B cell (primary cell): ENCODE data around the gene RIN3. TPM values are rescaled to one million over a fixed set of nuclear protein-coding genes. Genes with fewer than 3 reads are reported as not detected.

ENCODE experiments used
- ATAC-seq: fragments of 200-7000 bp; cut with Tn5 transposase; one replicate; pipeline ENCODE4 v1.10.0; 2021; ENCODE audit warnings: low read depth, mild to moderate bottlenecking, moderate number of reproducible peaks, moderate library complexity
- CTCF ChIA-PET: fragments of 350-600 bp; sonication (Branson Sonifier 250); formaldehyde crosslinking; loops from one replicate; lab custom pipeline; 2021; ENCODE audit warnings: antibody characterized with exemption, inconsistent platforms; lab: Charles Lee
- POLR2A ChIA-PET: fragments of 350-600 bp; sonication (Branson Sonifier 250); formaldehyde crosslinking; loops from one replicate; lab custom pipeline; 2021; ENCODE audit warnings: antibody characterized with exemption; lab: Charles Lee
- DNase-seq: peaks from one replicate; pipeline ENCODE4 v3.0.0; 2013
- H2AFZ ChIP-seq: 2 replicates; pipeline ENCODE4 v1.6.1; 2012; ENCODE audit warnings: mild to moderate bottlenecking, low read depth, low read length; ENCODE audit not compliant: insufficient read depth, poor library complexity, severe bottlenecking
- H3K27ac ChIP-seq, 2 donors: 1 replicate in 1 of 2; 2 replicates in 1 of 2; pipeline ENCODE4 v1.5.1; 2012 to 2013; ENCODE audit warnings: low read length in 2 of 2, mild to moderate bottlenecking in 2 of 2, moderate library complexity in 1 of 2
- H3K27me3 ChIP-seq, 4 experiments: fragments of 200-600 bp in 1 of 4; sonication (generic) in 1 of 4; replicated peaks in 1 of 4; 1 replicate in 2 of 4; 2 replicates in 2 of 4; pipeline versions ENCODE4 v1.6.1 to v1.7.0; 2013 to 2016; ENCODE audit warnings: low read length in 3 of 4, mild to moderate bottlenecking in 2 of 4, mixed read lengths in 1 of 4, moderate library complexity in 1 of 4; ENCODE audit not compliant: insufficient read depth in 4 of 4, control insufficient read depth in 3 of 4; ENCODE audit errors: control extremely low read depth in 1 of 4
- H3K36me3 ChIP-seq, 2 experiments: replicated peaks in 1 of 2; 1 replicate in 1 of 2; 2 replicates in 1 of 2; pipeline versions ENCODE4 v1.6.1 to v1.7.1; 2013; ENCODE audit warnings: low read length in 1 of 2; ENCODE audit not compliant: insufficient read depth in 2 of 2, control insufficient read depth in 1 of 2; ENCODE audit errors: control extremely low read depth in 1 of 2, extremely low read depth in 1 of 2
- H3K4me1 ChIP-seq, 2 donors: fragments of 200-600 bp in 1 of 2; sonication (generic) in 1 of 2; 1 replicate in 1 of 2; 2 replicates in 1 of 2; pipeline versions ENCODE4 v1.5.1 to v1.6.1; 2013 to 2017; ENCODE audit warnings: low read length in 2 of 2; ENCODE audit not compliant: control insufficient read depth in 2 of 2, insufficient read depth in 2 of 2
- H3K4me2 ChIP-seq: replicated peaks from 2 replicates; pipeline ENCODE3; 2012; ENCODE audit warnings: mild to moderate bottlenecking, low read depth, low read length; ENCODE audit not compliant: poor library complexity, severe bottlenecking
- H3K4me3 ChIP-seq, 5 experiments: fragments of 200-600 bp in 1 of 5; sonication (generic) in 1 of 5; 1 replicate in 3 of 5; 2 replicates in 2 of 5; pipeline versions ENCODE4 v1.5.1 to v1.7.0; 2011 to 2016; ENCODE audit warnings: low read length in 4 of 5, mild to moderate bottlenecking in 4 of 5, low read depth in 2 of 5, control low read depth in 1 of 5, moderate library complexity in 1 of 5; ENCODE audit not compliant: insufficient read depth in 1 of 5; ENCODE audit errors: control extremely low read depth in 1 of 5, extremely low read depth in 1 of 5
- H3K79me2 ChIP-seq: fragments of 200-600 bp; sonication (generic); one replicate; pipeline ENCODE4 v1.6.0; 2016; ENCODE audit warnings: low read length; ENCODE audit not compliant: control insufficient read depth, insufficient read depth
- H3K9ac ChIP-seq: fragments of 200-600 bp; sonication (generic); 2 replicates; pipeline ENCODE4 v1.6.1; 2017; ENCODE audit warnings: mild to moderate bottlenecking, low read length, moderate library complexity
- H3K9me3 ChIP-seq, 3 donors: one replicate each; pipeline versions ENCODE4 v1.6.1 to v1.7.1; 2013; ENCODE audit warnings: low read length in 2 of 3; ENCODE audit not compliant: control insufficient read depth in 2 of 3, insufficient read depth in 1 of 3; ENCODE audit errors: control extremely low read depth in 1 of 3
- H4K20me1 ChIP-seq: 2 replicates; pipeline ENCODE4 v1.6.0; 2012; ENCODE audit warnings: mild to moderate bottlenecking, low read length; ENCODE audit not compliant: insufficient read depth, control insufficient read depth, poor library complexity, severe bottlenecking
- H3K27ac Mint-ChIP-seq: one replicate; pipeline ENCODE4 v1.8.0; 2021; ENCODE audit warnings: mixed read lengths
- H3K27me3 Mint-ChIP-seq: one replicate; pipeline ENCODE4 v1.8.0; 2021; ENCODE audit warnings: mixed read lengths
- H3K4me1 Mint-ChIP-seq: one replicate; pipeline ENCODE4 v1.8.0; 2021; ENCODE audit warnings: mixed read lengths
- H3K4me3 Mint-ChIP-seq: one replicate; pipeline ENCODE4 v1.8.0; 2021; ENCODE audit warnings: mixed read lengths
- H3K9me3 Mint-ChIP-seq: one replicate; pipeline ENCODE4 v1.8.0; 2022; ENCODE audit warnings: mixed read lengths; ENCODE audit not compliant: insufficient read depth
- CTCF ChIP-seq: fragments of 200-600 bp; IDR thresholded peaks from one replicate; pipeline ENCODE4 v1.8.0; 2022; ENCODE audit warnings: antibody characterized with exemption, mild to moderate bottlenecking
- EZH2 ChIP-seq: IDR thresholded peaks from 2 replicates; pipeline ENCODE4 v1.6.1; 2012; ENCODE audit warnings: borderline replicate concordance, low read depth, mild to moderate bottlenecking, moderate library complexity, low read length; ENCODE audit not compliant: insufficient read depth, poor library complexity, severe bottlenecking
- WGBS: methylation state at CpG from one replicate; pipeline ENCODE4 v1.1.5; 2013; ENCODE audit warnings: missing lambda C conversion rate; ENCODE audit not compliant: insufficient coverage; 5-methylcytosine and 5-hydroxymethylcytosine counted together
- intact Hi-C: fragments of 100-400 bp; cut with micrococcal nuclease; formaldehyde crosslinking; loops from one replicate; pipeline ENCODE4 v1.10.0; 2022
- polyA plus RNA-seq: library from polyadenylated mRNA; depleted of rRNA; stranded (reverse); fragments of >200 nt; gene quantifications from 2 replicates; pipeline ENCODE4 v1.2.3, GENCODE V29; 2012
- total RNA-seq, 2 donors: library from RNA; stranded (reverse); fragments of 120-200 nt in 1 of 2; gene quantifications; 1 replicate in 1 of 2; 2 replicates in 1 of 2; pipeline versions ENCODE4 v1.2.3 to v1.2.4, GENCODE V29; 2013 to 2022

RIN3 gene
- total and polyA plus RNA-seq, 2 donors (not counting 1 experiment from before 2014, with no cell fraction given), result 62.1 to 123 TPM

GRCh38 chr14:92716131-92716530, 202.6 kb downstream of the RIN3 start:
- Mint-ChIP-seq H3K27me3 (no peaks in the 10 kb centered on the region), H3K27ac (no peak overlapping the region), H3K9me3 (no peaks in the 10 kb centered on the region), H3K4me3 (no peak overlapping the region), H3K4me1 (no peaks in the 10 kb centered on the region)
- H3K9me3 ChIP-seq, result no peaks in the 10 kb centered on the region
- no peak overlapping the region for H2AFZ ChIP-seq
- intact Hi-C loops, result no loop called here
- WGBS, result over 99% methylated on average over 10 of the region's 10 CpGs
- no peak overlapping the region for H3K9ac ChIP-seq
- no peaks in the 10 kb centered on the region for H4K20me1 ChIP-seq
- H3K4me1 ChIP-seq, result no peaks in the 10 kb centered on the region
- POLR2A ChIA-PET, result no interaction called here
- H3K27me3 ChIP-seq, result no peaks in the 10 kb centered on the region
- peaks cover 0 to 18% of the 10 kb centered on the region in 2 experiments for H3K36me3 ChIP-seq
- H3K79me2 ChIP-seq, result no peaks in the 10 kb centered on the region
- CTCF ChIA-PET, result interaction anchor here (17.0 kb wide), 1 partner anchor 71 kb away, joined by 337 read pairs; the partner anchor contains the start of gene GOLGA5
- ATAC-seq (no peak), DNase-seq (no peak)
- H3K27ac ChIP-seq, result no peak overlapping the region
- no peak for TF ChIP-seq EZH2
- TF ChIP-seq CTCF, result no peak
- H3K4me2 ChIP-seq, result no peak overlapping the region
- H3K4me3 ChIP-seq, result no peak overlapping the region

- intact Hi-C loops, result no loop called here
- Histone ChIP-seq H3K9ac (no peak overlapping the region), H2AFZ (no peak overlapping the region), H3K4me2 (no peak overlapping the region), H3K4me1 (no peaks in the 10 kb centered on the region), H3K9me3 (no peaks in the 10 kb centered on the region), H3K4me3 (no peak overlapping the region), H3K27ac (no peak overlapping the region), H4K20me1 (no peaks in the 10 kb centered on the region), H3K79me2 (no peaks in the 10 kb centered on the region), H3K27me3 (no peaks in the 10 kb centered on the region), H3K36me3 (peaks cover 0 to 10% of the 10 kb centered on the region in 2 experiments)
- Mint-ChIP-seq H3K4me3 (no peak overlapping the region), H3K27me3 (no peaks in the 10 kb centered on the region), H3K27ac (no peak overlapping the region), H3K9me3 (no peaks in the 10 kb centered on the region), H3K4me1 (peaks cover 2% of the 10 kb centered on the region)
- 85% methylated on average over 10 of the region's 11 CpGs for WGBS
- ChIA-PET POLR2A (interaction anchor here (0.5 kb wide), 1 partner anchor 174 kb away, joined by 3 read pairs; no protein-coding TSS in a partner anchor), CTCF (interaction anchor here (1.0 to 17.0 kb wide), 4 partner anchors 9 to 69 kb away, joined by 3 to 337 read pairs (median 6); partner anchors contain the start of gene GOLGA5)
- DNase-seq (no peak), ATAC-seq (no peak)
- no peak for TF ChIP-seq CTCF
- TF ChIP-seq EZH2, result no peak
These were observed 204.0 kb downstream of the RIN3 start for GRCh38 chr14:92717571-92718042.
